Spinal cord (tissue), 10 donors: Measurements from ENCODE around the gene HIKESHI. TPM values are rescaled to one million over a fixed set of nuclear protein-coding genes. Genes with fewer than 3 reads are reported as not detected.
A peak's percentile ranks its signal among the peaks of the same experiment; 100 is the strongest.

Source experiments
- DNase-seq, 6 donors: peaks; one replicate each; pipeline versions ENCODE4 v3.0.0 to v3.0.0-alpha.2; 2013 to 2015; ENCODE audit warnings: low spot score in 6 of 6, low read depth in 4 of 6
- H3K27ac ChIP-seq: one replicate; pipeline ENCODE4 v1.5.1; 2013; ENCODE audit warnings: low read depth, low read length, control low read depth
- H3K27me3 ChIP-seq: one replicate; pipeline ENCODE4 v1.6.1; 2013; ENCODE audit warnings: low read length; ENCODE audit not compliant: control insufficient read depth, insufficient read depth
- H3K36me3 ChIP-seq: one replicate; pipeline ENCODE4 v1.6.1; 2013; ENCODE audit warnings: low read length; ENCODE audit not compliant: control insufficient read depth, insufficient read depth
- H3K4me1 ChIP-seq: one replicate; pipeline ENCODE4 v1.6.1; 2013; ENCODE audit warnings: low read length; ENCODE audit not compliant: control insufficient read depth, insufficient read depth
- H3K4me3 ChIP-seq: one replicate; pipeline ENCODE4 v1.5.1; 2013; ENCODE audit warnings: low read depth, low read length, control low read depth
- H3K9me3 ChIP-seq: one replicate; pipeline ENCODE4 v1.6.1; 2013; ENCODE audit warnings: low read length; ENCODE audit not compliant: control insufficient read depth, insufficient read depth
- WGBS: methylation state at CpG from one replicate; pipeline ENCODE4 v1.1.5; 2013; ENCODE audit warnings: missing lambda C conversion rate; ENCODE audit not compliant: insufficient coverage; 5-methylcytosine and 5-hydroxymethylcytosine counted together
- polyA plus RNA-seq, 2 donors: library from polyadenylated mRNA; unstranded; fragments of 120-200 nt; gene quantifications; one replicate each; pipeline ENCODE4 v1.2.1, GENCODE V29; 2013; ENCODE audit not compliant: insufficient read length in 2 of 2
- total RNA-seq, 2 donors: library from RNA; depleted of rRNA in 1 of 2; stranded (reverse); fragments of 120-200 nt in 1 of 2; fragments of >200 nt in 1 of 2; gene quantifications; one replicate each; pipeline versions ENCODE4 v1.2.3 to v1.2.4, GENCODE V29; 2013 to 2014
- donor health status: healthy.

HIKESHI gene
- total and polyA plus RNA-seq, 4 donors = 49.0 to 70.3 (median 67.0) TPM

- Histone ChIP-seq H3K27ac (no peak overlapping the region), H3K27me3 (no peaks in the 10 kb centered on the region), H3K4me1 (peaks cover 3% of the 10 kb centered on the region), H3K36me3 (no peaks in the 10 kb centered on the region), H3K4me3 (no peak overlapping the region), H3K9me3 (no peaks in the 10 kb centered on the region)
- WGBS = 94% methylated on average over 2 of the region's 7 CpGs
- no peak for DNase-seq
Observed at GRCh38 chr11:86369668-86370067, 67.6 kb downstream of the HIKESHI start.

GRCh38 chr11:86370171-86370570, 68.1 kb downstream of the HIKESHI start:
- Histone ChIP-seq H3K36me3 (no peaks in the 10 kb centered on the region), H3K9me3 (no peaks in the 10 kb centered on the region), H3K27me3 (no peaks in the 10 kb centered on the region), H3K4me3 (no peak overlapping the region), H3K27ac (no peak overlapping the region), H3K4me1 (peaks cover 8% of the 10 kb centered on the region)
- no peak for DNase-seq
- 86% methylated on average over 1 of the region's 4 CpGs for WGBS

GRCh38 chr11:86370922-86371594, 69.0 kb downstream of the HIKESHI start:
- DNase-seq = no peak
- Histone ChIP-seq H3K4me1 (peaks cover 10% of the 10 kb centered on the region), H3K4me3 (no peak overlapping the region), H3K9me3 (no peaks in the 10 kb centered on the region), H3K27me3 (no peaks in the 10 kb centered on the region), H3K27ac (no peak overlapping the region), H3K36me3 (no peaks in the 10 kb centered on the region)
- WGBS = 95% methylated on average over 3 of the region's 6 CpGs

- WGBS = no CpG with 5 or more reads among the region's 1 CpG
- H3K27ac ChIP-seq = no peak overlapping the region
- H3K4me3 ChIP-seq = no peak overlapping the region
- DNase-seq = peak in 1 of 6 donors; percentile 50
- no peaks in the 10 kb centered on the region for H3K9me3 ChIP-seq
- H3K27me3 ChIP-seq = no peaks in the 10 kb centered on the region
- no peaks in the 10 kb centered on the region for H3K36me3 ChIP-seq
- H3K4me1 ChIP-seq = peaks cover 10% of the 10 kb centered on the region
Observed at GRCh38 chr11:86372041-86372440, 70.0 kb downstream of the HIKESHI start.

GRCh38 chr11:86372586-86372985, 70.5 kb downstream of the HIKESHI start:
- DNase-seq = no peak
- H3K36me3 ChIP-seq = no peaks in the 10 kb centered on the region
- H3K4me3 ChIP-seq = no peak overlapping the region
- no peak overlapping the region for H3K27ac ChIP-seq
- H3K9me3 ChIP-seq = no peaks in the 10 kb centered on the region
- no peaks in the 10 kb centered on the region for H3K27me3 ChIP-seq
- peaks cover 10% of the 10 kb centered on the region for H3K4me1 ChIP-seq

GRCh38 chr11:86374069-86374468, 72.0 kb downstream of the HIKESHI start:
- no peaks in the 10 kb centered on the region for H3K9me3 ChIP-seq
- no peaks in the 10 kb centered on the region for H3K27me3 ChIP-seq
- peaks cover 10% of the 10 kb centered on the region for H3K4me1 ChIP-seq
- no CpG with 5 or more reads among the region's 1 CpG for WGBS
- peak overlapping the region; percentile 17 for H3K27ac ChIP-seq
- peak overlapping the region; percentile 30 for H3K4me3 ChIP-seq
- DNase-seq = no peak
- no peaks in the 10 kb centered on the region for H3K36me3 ChIP-seq

- Histone ChIP-seq H3K4me3 (peak within 1 kb of the TSS; percentile 30), H3K27me3 (no peaks in the 10 kb centered on the region), H3K27ac (peak within 1 kb of the TSS; percentile 17), H3K4me1 (peaks cover 10% of the 10 kb centered on the region), H3K36me3 (no peaks in the 10 kb centered on the region), H3K9me3 (no peaks in the 10 kb centered on the region)
- 2% methylated on average over 18 of the region's 25 CpGs for WGBS
- DNase-seq = peak; percentile 15 to 78 (median 32)
Observed at GRCh38 chr11:86374586-86374985, 72.5 kb downstream of the HIKESHI start, which contains the start of gene CCDC81. CCDC81 (plus strand) TSS chr11:86374887; CDS start chr11:86375164, 277 bp downstream.

- no peak for DNase-seq
- Histone ChIP-seq H3K27me3 (no peaks in the 10 kb centered on the region), H3K27ac (no peak overlapping the region), H3K9me3 (peaks cover 2% of the 10 kb centered on the region), H3K36me3 (no peaks in the 10 kb centered on the region), H3K4me3 (no peak overlapping the region), H3K4me1 (peaks cover 10% of the 10 kb centered on the region)
Observed at GRCh38 chr11:86377972-86378371, 75.9 kb downstream of the HIKESHI start.

- no peak overlapping the region for H3K4me3 ChIP-seq
- DNase-seq = peak in 1 of 6 donors; percentile 53
- H3K27ac ChIP-seq = no peak overlapping the region
- no peaks in the 10 kb centered on the region for H3K27me3 ChIP-seq
- WGBS = no CpG with 5 or more reads among the region's 2 CpGs
- peaks cover 2% of the 10 kb centered on the region for H3K9me3 ChIP-seq
- H3K36me3 ChIP-seq = no peaks in the 10 kb centered on the region
- H3K4me1 ChIP-seq = no peaks in the 10 kb centered on the region
Observed at GRCh38 chr11:86380295-86381059, 78.4 kb downstream of the HIKESHI start.
